SKM-1 (cell line): ENCODE data around the gene RAD51B.
"Not testable (repeated sequence)": the region's sequence is repeated elsewhere in the genome, so short reads cannot be mapped to it uniquely, and the experiment has no call there.

Experiments used
- DNase-seq: peaks from one replicate; lab custom pipeline; 2025; ENCODE audit not compliant: unreplicated experiment; lab: John Stamatoyannopoulos, UW

RAD51B gene

GRCh38 chr14:68167383-68168087, 348.0 kb downstream of the RAD51B start:
- no peak for DNase-seq

GRCh38 chr14:68168460-68169109, 349.0 kb downstream of the RAD51B start:
- DNase-seq: no peak

- no peak for DNase-seq
Measured at GRCh38 chr14:68172216-68172615, 352.6 kb downstream of the RAD51B start.

GRCh38 chr14:68172627-68173026, 353.0 kb downstream of the RAD51B start:
- no peak for DNase-seq

GRCh38 chr14:68173227-68173972, 353.8 kb downstream of the RAD51B start:
- DNase-seq: no peak

GRCh38 chr14:68174446-68174845, 354.9 kb downstream of the RAD51B start:
- no peak for DNase-seq

- DNase-seq: no peak
Measured at GRCh38 chr14:68176687-68177086, 357.1 kb downstream of the RAD51B start.

GRCh38 chr14:68177728-68178127, 358.1 kb downstream of the RAD51B start:
- DNase-seq: no peak

GRCh38 chr14:68178282-68178681, 358.7 kb downstream of the RAD51B start:
- DNase-seq: no peak

GRCh38 chr14:68181519-68182326, 362.1 kb downstream of the RAD51B start:
- no peak for DNase-seq

- DNase-seq: no peak
Measured at GRCh38 chr14:68182492-68182891, 362.9 kb downstream of the RAD51B start.

GRCh38 chr14:68186500-68187276, 367.1 kb downstream of the RAD51B start:
- DNase-seq: not testable (repeated sequence)

- no peak for DNase-seq
Measured at GRCh38 chr14:68188174-68188573, 368.6 kb downstream of the RAD51B start.

- no peak for DNase-seq
Measured at GRCh38 chr14:68190032-68190431, 370.5 kb downstream of the RAD51B start.

- no peak for DNase-seq
Measured at GRCh38 chr14:68191567-68192321, 372.2 kb downstream of the RAD51B start.

- no peak for DNase-seq
Measured at GRCh38 chr14:68192935-68193334, 373.4 kb downstream of the RAD51B start.

GRCh38 chr14:68193970-68194681, 374.5 kb downstream of the RAD51B start:
- no peak for DNase-seq

GRCh38 chr14:68195126-68195525, 375.5 kb downstream of the RAD51B start:
- no peak for DNase-seq
